ENCODE data around the gene MRPS26. TPM values are rescaled to one million over a fixed set of nuclear protein-coding genes. Genes with fewer than 3 reads are reported as not detected.

Gene MRPS26
- total RNA-seq, 6 donors from 2014 or later, result 36.7 to 65.5 (median 51.4) TPM

GRCh38 chr20:3041854-3042409 lies 3.9 kb upstream of the MRPS26 start:
- DNase-seq (peak in 1 of 2 donors; percentile 33), ATAC-seq (ENCODE audit: low FRiP score in 2 of 2) (no peak)
- Histone ChIP-seq H3K27ac (peak overlapping the region; percentile 25 to 69 (median 52)), H3K4me1 (peaks cover 11 to 27% (median 18%) of the 10 kb centered on the region in 4 donors), H3K27me3 (no peaks in the 10 kb centered on the region), H3K9me3 (no peaks in the 10 kb centered on the region), H3K36me3 (peaks cover 0 to 39% (median 33%) of the 10 kb centered on the region in 4 donors), H3K4me3 (peak overlapping the region in 1 of 4 donors; percentile 17)
- WGBS, 2 donors, result 46 to 47% methylated on average over 10 of the region's 10 CpGs
- TF ChIP-seq CTCF (IDR thresholded peaks at IDR 0.05) (no peak), EP300 (IDR thresholded peaks at IDR 0.05) (no peak), POLR2AphosphoS5 (IDR thresholded peaks at IDR 0.05) (no peak), POLR2A (IDR thresholded peaks at IDR 0.05) (no peak)

GRCh38 chr20:3042625-3043024 lies 3.2 kb upstream of the MRPS26 start:
- no peaks in the 10 kb centered on the region for H3K9me3 ChIP-seq
- ATAC-seq (ENCODE audit: low FRiP score in 2 of 2), result no peak
- peaks cover 15 to 34% (median 25%) of the 10 kb centered on the region in 4 donors for H3K4me1 ChIP-seq
- no peaks in the 10 kb centered on the region for H3K27me3 ChIP-seq
- TF ChIP-seq EP300 (IDR thresholded peaks at IDR 0.05), result no peak
- no peak for TF ChIP-seq POLR2AphosphoS5 (IDR thresholded peaks at IDR 0.05)
- TF ChIP-seq POLR2A (IDR thresholded peaks at IDR 0.05), result no peak
- no peak for TF ChIP-seq CTCF (IDR thresholded peaks at IDR 0.05)
- peak overlapping the region in 3 of 4 donors; percentile 12 to 69 (median 57) for H3K27ac ChIP-seq
- H3K36me3 ChIP-seq, result peaks cover 0 to 34% (median 28%) of the 10 kb centered on the region in 4 donors
- DNase-seq, result no peak
- 86% methylated on average over 5 of the region's 5 CpGs; no CpG with 5 or more reads in 1 of the 2 donors for WGBS, 2 donors
- H3K4me3 ChIP-seq, result no peak overlapping the region

- no peak for DNase-seq
- H3K4me3 ChIP-seq, result no peak within 1 kb of the TSS
- no peaks in the 10 kb centered on the region for H3K9me3 ChIP-seq
- peaks cover 0 to 34% (median 27%) of the 10 kb centered on the region in 4 donors for H3K36me3 ChIP-seq
- no peaks in the 10 kb centered on the region for H3K27me3 ChIP-seq
- ATAC-seq (ENCODE audit: low FRiP score in 2 of 2), result no peak
- TF ChIP-seq POLR2A (IDR thresholded peaks at IDR 0.05) (no peak), CTCF (IDR thresholded peaks at IDR 0.05) (no peak)
- peak within 1 kb of the TSS in 3 of 4 donors; percentile 12 to 95 (median 57) for H3K27ac ChIP-seq
- peaks cover 16 to 36% (median 27%) of the 10 kb centered on the region in 4 donors for H3K4me1 ChIP-seq
- 74 to 83% methylated on average over 1 to 3 of the region's 3 CpGs for WGBS, 2 donors
These were observed 2.5 kb upstream of the MRPS26 start, which contains the start of gene GNRH2 for GRCh38 chr20:3043322-3043721. TSS of gene GNRH2 (plus strand) at chr20:3043622. CDS start at chr20:3044415, 793 bp downstream.

- Histone ChIP-seq H3K27ac (peak overlapping the region in 1 of 4 donors; percentile 95), H3K4me3 (peak overlapping the region in 1 of 4 donors; percentile 98), H3K36me3 (peaks cover 0 to 34% (median 24%) of the 10 kb centered on the region in 4 donors), H3K4me1 (peaks cover 16 to 36% (median 27%) of the 10 kb centered on the region in 4 donors), H3K27me3 (no peaks in the 10 kb centered on the region), H3K9me3 (no peaks in the 10 kb centered on the region)
- TF ChIP-seq CTCF (IDR thresholded peaks at IDR 0.05) (no peak), EP300 (IDR thresholded peaks at IDR 0.05) (no peak), POLR2A (IDR thresholded peaks at IDR 0.05) (no peak)
- ATAC-seq (ENCODE audit: low FRiP score in 2 of 2) (no peak), DNase-seq (no peak)
- 100% methylated on average over 8 of the region's 8 CpGs; no CpG with 5 or more reads in 1 of the 2 donors for WGBS, 2 donors
These were observed 1.4 kb upstream of the MRPS26 start for GRCh38 chr20:3044336-3044965.
